GM21528 (cell line): Measurements from ENCODE around the gene GPATCH8.
"Not testable (repeated sequence)": the region's sequence is repeated elsewhere in the genome, so short reads cannot be mapped to it uniquely, and the experiment has no call there.

Source experiments
- ATAC-seq: cut with Tn5 transposase; IDR thresholded peaks from one replicate; pipeline ENCODE4 v1.9.1; 2021; ENCODE audit warnings: mild to moderate bottlenecking, moderate library complexity; ENCODE audit not compliant: unreplicated experiment, low FRiP score

The GPATCH8 gene

GRCh38 chr17:44378171-44378705, 125.0 kb downstream of the GPATCH8 start:
- ATAC-seq = no peak

GRCh38 chr17:44376779-44377178, 126.4 kb downstream of the GPATCH8 start:
- ATAC-seq = no peak

GRCh38 chr17:44376124-44376523, 127.1 kb downstream of the GPATCH8 start:
- ATAC-seq = no peak

GRCh38 chr17:44375196-44376017, 127.8 kb downstream of the GPATCH8 start:
- ATAC-seq = no peak

- ATAC-seq = no peak
Measured at GRCh38 chr17:44374306-44375195, 128.7 kb downstream of the GPATCH8 start.

GRCh38 chr17:44372036-44372435, 131.2 kb downstream of the GPATCH8 start:
- no peak for ATAC-seq

GRCh38 chr17:44369414-44370023, 133.7 kb downstream of the GPATCH8 start:
- ATAC-seq = not testable (repeated sequence)

GRCh38 chr17:44368391-44369243, 134.6 kb downstream of the GPATCH8 start:
- ATAC-seq = not testable (repeated sequence)

GRCh38 chr17:44367231-44367979, 135.8 kb downstream of the GPATCH8 start:
- no peak for ATAC-seq

GRCh38 chr17:44365051-44365450, 138.2 kb downstream of the GPATCH8 start:
- ATAC-seq = not testable (repeated sequence)

- no peak for ATAC-seq
Measured at GRCh38 chr17:44363613-44364159, 139.5 kb downstream of the GPATCH8 start, which contains the start of gene FAM171A2. Gene FAM171A2 (minus strand): TSS chr17:44363853. CDS start chr17:44363714, 139 bp downstream.

- ATAC-seq = no peak
Measured at GRCh38 chr17:44362949-44363612, 140.1 kb downstream of the GPATCH8 start.

GRCh38 chr17:44362459-44362948, 140.7 kb downstream of the GPATCH8 start:
- no peak for ATAC-seq

GRCh38 chr17:44361292-44362260, 141.6 kb downstream of the GPATCH8 start:
- ATAC-seq = no peak

- no peak for ATAC-seq
Measured at GRCh38 chr17:44360826-44361225, 142.4 kb downstream of the GPATCH8 start.

- ATAC-seq = no peak
Measured at GRCh38 chr17:44360144-44360533, 143.1 kb downstream of the GPATCH8 start.
